ENCODE results near the gene DNMT3A. TPM values are rescaled to one million over a fixed set of nuclear protein-coding genes. Genes with fewer than 3 reads are reported as not detected.

Gene DNMT3A
- total RNA-seq, 1 experiment from 2014 or later = 8.0 TPM

GRCh38 chr2:25362049-25362433 is 20.3 kb upstream of the DNMT3A start:
- Mint-ChIP-seq H3K27ac (ENCODE audit: low read depth, unreplicated experiment) (peak overlapping the region; percentile 33), H3K4me3 (ENCODE audit: unreplicated experiment) (peak overlapping the region; percentile 64), H3K36me3 (ENCODE audit: insufficient read depth, unreplicated experiment) (no peaks in the 10 kb centered on the region), H3K9me3 (ENCODE audit: unreplicated experiment) (no peaks in the 10 kb centered on the region), H3K4me1 (ENCODE audit: insufficient read depth, unreplicated experiment) (no peaks in the 10 kb centered on the region), H3K27me3 (ENCODE audit: insufficient read depth, unreplicated experiment) (peaks cover 10% of the 10 kb centered on the region)
- TF ChIP-seq CTCF (IDR thresholded peaks at IDR 0.05; ENCODE audit: unreplicated experiment) = peak; percentile 87
- POLR2A ChIA-PET = interaction anchor here (1.1 kb wide), 1 partner anchor 78 kb away, joined by 3 read pairs; no protein-coding TSS in a partner anchor
- intact Hi-C loops (cut with micrococcal nuclease) = no loop called here
- DNase-seq (ENCODE audit: unreplicated experiment) = peak; percentile 93
- BruUV-seq (replicated peaks) = no TSS peak
- CTCF ChIA-PET = interaction anchor here (0.6 to 2.5 kb wide), 24 partner anchors 9 to 543 kb away, joined by 3 to 13 read pairs (median 3); no protein-coding TSS in a partner anchor

GRCh38 chr2:25361261-25362048 is 19.7 kb upstream of the DNMT3A start:
- no TSS peak for BruUV-seq (replicated peaks)
- no peak for DNase-seq (ENCODE audit: unreplicated experiment)
- Mint-ChIP-seq H3K36me3 (ENCODE audit: insufficient read depth, unreplicated experiment) (no peaks in the 10 kb centered on the region), H3K27ac (ENCODE audit: low read depth, unreplicated experiment) (no peak overlapping the region), H3K4me3 (ENCODE audit: unreplicated experiment) (peak overlapping the region; percentile 64), H3K27me3 (ENCODE audit: insufficient read depth, unreplicated experiment) (peaks cover 10% of the 10 kb centered on the region), H3K4me1 (ENCODE audit: insufficient read depth, unreplicated experiment) (no peaks in the 10 kb centered on the region), H3K9me3 (ENCODE audit: unreplicated experiment) (no peaks in the 10 kb centered on the region)
- CTCF ChIA-PET = interaction anchor here (0.6 to 2.5 kb wide), 16 partner anchors 8 to 323 kb away, joined by 3 to 13 read pairs (median 4); no protein-coding TSS in a partner anchor
- intact Hi-C loops (cut with micrococcal nuclease) = no loop called here
- POLR2A ChIA-PET = no interaction called here
- no peak for TF ChIP-seq CTCF (IDR thresholded peaks at IDR 0.05; ENCODE audit: unreplicated experiment)

- no TSS peak for BruUV-seq (replicated peaks)
- H3K36me3 Mint-ChIP-seq (ENCODE audit: insufficient read depth, unreplicated experiment) = no peaks in the 10 kb centered on the region
- POLR2A ChIA-PET = no interaction called here
Observed at GRCh38 chr2:25358836-25359235, 17.1 kb upstream of the DNMT3A start.

More at GRCh38 chr2:25358836-25359235, 17.1 kb upstream of the DNMT3A start:
- CTCF ChIA-PET = interaction anchor here (0.8 to 1.2 kb wide), 3 partner anchors 13 to 18 kb away, joined by 3 to 4 read pairs (median 3); no protein-coding TSS in a partner anchor
- no peak overlapping the region for H3K27ac Mint-ChIP-seq (ENCODE audit: low read depth, unreplicated experiment)
- H3K4me1 Mint-ChIP-seq (ENCODE audit: insufficient read depth, unreplicated experiment) = no peaks in the 10 kb centered on the region
- no peak overlapping the region for H3K4me3 Mint-ChIP-seq (ENCODE audit: unreplicated experiment)
- no peak for TF ChIP-seq CTCF (IDR thresholded peaks at IDR 0.05; ENCODE audit: unreplicated experiment)
- no peaks in the 10 kb centered on the region for H3K9me3 Mint-ChIP-seq (ENCODE audit: unreplicated experiment)
- H3K27me3 Mint-ChIP-seq (ENCODE audit: insufficient read depth, unreplicated experiment) = peaks cover 12% of the 10 kb centered on the region
- DNase-seq (ENCODE audit: unreplicated experiment) = no peak
- intact Hi-C loops (cut with micrococcal nuclease) = no loop called here
